ENCODE measurements around the gene DEFB132. TPM values are rescaled to one million over a fixed set of nuclear protein-coding genes. Genes with fewer than 3 reads are reported as not detected.

DEFB132 gene
- total RNA-seq, 2 donors from 2014 or later: not detected

DNA sequence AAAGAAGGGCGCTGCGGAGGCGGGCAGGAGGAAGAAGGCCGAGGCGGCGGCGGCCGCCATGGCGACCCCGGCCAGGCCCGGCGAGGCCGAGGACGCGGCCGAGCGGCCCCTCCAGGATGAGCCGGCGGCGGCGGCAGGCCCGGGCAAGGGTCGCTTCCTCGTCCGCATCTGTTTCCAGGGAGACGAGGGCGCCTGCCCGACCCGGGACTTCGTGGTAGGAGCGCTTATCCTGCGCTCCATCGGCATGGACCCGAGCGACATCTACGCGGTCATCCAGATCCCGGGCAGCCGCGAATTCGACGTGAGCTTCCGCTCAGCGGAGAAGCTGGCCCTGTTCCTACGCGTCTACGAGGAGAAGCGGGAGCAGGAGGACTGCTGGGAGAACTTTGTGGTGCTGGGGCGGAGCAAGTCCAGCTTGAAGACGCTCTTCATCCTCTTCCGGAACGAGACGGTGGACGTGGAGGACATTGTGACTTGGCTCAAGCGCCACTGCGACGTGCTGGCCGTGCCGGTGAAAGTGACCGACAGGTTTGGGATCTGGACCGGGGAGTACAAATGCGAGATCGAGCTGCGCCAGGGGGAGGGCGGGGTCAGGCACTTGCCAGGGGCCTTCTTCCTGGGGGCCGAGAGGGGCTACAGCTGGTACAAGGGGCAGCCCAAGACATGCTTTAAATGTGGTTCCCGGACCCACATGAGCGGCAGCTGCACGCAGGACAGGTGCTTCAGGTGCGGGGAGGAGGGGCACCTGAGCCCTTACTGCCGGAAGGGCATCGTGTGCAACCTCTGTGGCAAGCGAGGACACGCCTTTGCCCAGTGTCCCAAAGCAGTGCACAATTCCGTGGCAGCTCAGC, 40.6 kb downstream of the DEFB132 start:
- ATAC-seq (ENCODE audit: insufficient number of reproducible peaks, low FRiP score, low read depth) (peak; percentile 12), DNase-seq (ENCODE audit: low spot score) (no peak)
- Histone ChIP-seq H3K4me3 (peak overlapping the region; percentile 74), H3K9me3 (no peaks in the 10 kb centered on the region), H3K27me3 (replicated peaks; ENCODE audit: insufficient read depth) (no peaks in the 10 kb centered on the region), H3K4me1 (ENCODE audit: control insufficient read depth in 1 of 2, low read depth in 2 of 2) (peaks cover 23 to 29% of the 10 kb centered on the region in 2 donors), H3K27ac (peak overlapping the region; percentile 86 to 91), H3K36me3 (no peaks in the 10 kb centered on the region)
- TF ChIP-seq, protein P1, sequence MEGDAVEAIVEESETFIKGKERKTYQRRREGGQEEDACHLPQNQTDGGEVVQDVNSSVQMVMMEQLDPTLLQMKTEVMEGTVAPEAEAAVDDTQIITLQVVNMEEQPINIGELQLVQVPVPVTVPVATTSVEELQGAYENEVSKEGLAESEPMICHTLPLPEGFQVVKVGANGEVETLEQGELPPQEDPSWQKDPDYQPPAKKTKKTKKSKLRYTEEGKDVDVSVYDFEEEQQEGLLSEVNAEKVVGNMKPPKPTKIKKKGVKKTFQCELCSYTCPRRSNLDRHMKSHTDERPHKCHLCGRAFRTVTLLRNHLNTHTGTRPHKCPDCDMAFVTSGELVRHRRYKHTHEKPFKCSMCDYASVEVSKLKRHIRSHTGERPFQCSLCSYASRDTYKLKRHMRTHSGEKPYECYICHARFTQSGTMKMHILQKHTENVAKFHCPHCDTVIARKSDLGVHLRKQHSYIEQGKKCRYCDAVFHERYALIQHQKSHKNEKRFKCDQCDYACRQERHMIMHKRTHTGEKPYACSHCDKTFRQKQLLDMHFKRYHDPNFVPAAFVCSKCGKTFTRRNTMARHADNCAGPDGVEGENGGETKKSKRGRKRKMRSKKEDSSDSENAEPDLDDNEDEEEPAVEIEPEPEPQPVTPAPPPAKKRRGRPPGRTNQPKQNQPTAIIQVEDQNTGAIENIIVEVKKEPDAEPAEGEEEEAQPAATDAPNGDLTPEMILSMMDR (IDR thresholded peaks at IDR 0.05): no peak

DNA sequence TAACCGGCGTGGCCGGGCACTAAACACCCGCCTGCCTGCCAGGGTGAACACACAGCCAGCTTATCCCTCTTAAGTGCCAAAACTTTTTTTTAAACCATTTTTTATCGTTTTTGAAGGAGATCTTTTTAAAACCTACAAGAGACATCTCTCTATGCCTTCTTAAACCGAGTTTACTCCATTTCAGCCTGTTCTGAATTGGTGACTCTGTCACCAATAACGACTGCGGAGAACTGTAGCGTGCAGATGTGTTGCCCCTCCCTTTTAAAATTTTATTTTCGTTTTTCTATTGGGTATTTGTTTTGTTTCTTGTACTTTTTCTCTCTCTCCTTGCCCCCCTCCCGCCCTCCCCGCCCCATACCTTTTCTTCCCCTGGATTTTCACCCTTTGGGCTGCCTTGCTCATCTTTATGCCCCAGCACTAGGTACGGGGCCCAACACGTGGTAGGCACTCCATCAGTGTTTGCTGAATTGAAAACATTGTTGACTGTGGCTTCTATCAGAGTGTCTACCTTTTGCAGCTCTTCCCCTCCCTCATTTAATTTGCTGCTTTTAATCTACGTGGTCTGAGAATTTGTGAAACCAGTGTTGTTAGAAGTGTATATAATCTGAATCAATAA, 41.4 kb downstream of the DEFB132 start:
- Histone ChIP-seq H3K4me3 (peak overlapping the region; percentile 74), H3K4me1 (ENCODE audit: control insufficient read depth in 1 of 2, low read depth in 2 of 2) (peaks cover 23 to 29% of the 10 kb centered on the region in 2 donors), H3K27me3 (replicated peaks; ENCODE audit: insufficient read depth) (no peaks in the 10 kb centered on the region), H3K9me3 (no peaks in the 10 kb centered on the region), H3K36me3 (no peaks in the 10 kb centered on the region), H3K27ac (peak overlapping the region; percentile 86 to 91)
- DNase-seq (ENCODE audit: low spot score): no peak
- ATAC-seq (ENCODE audit: insufficient number of reproducible peaks, low FRiP score, low read depth): no peak
- TF ChIP-seq, protein P1 (IDR thresholded peaks at IDR 0.05): no peak

DNA sequence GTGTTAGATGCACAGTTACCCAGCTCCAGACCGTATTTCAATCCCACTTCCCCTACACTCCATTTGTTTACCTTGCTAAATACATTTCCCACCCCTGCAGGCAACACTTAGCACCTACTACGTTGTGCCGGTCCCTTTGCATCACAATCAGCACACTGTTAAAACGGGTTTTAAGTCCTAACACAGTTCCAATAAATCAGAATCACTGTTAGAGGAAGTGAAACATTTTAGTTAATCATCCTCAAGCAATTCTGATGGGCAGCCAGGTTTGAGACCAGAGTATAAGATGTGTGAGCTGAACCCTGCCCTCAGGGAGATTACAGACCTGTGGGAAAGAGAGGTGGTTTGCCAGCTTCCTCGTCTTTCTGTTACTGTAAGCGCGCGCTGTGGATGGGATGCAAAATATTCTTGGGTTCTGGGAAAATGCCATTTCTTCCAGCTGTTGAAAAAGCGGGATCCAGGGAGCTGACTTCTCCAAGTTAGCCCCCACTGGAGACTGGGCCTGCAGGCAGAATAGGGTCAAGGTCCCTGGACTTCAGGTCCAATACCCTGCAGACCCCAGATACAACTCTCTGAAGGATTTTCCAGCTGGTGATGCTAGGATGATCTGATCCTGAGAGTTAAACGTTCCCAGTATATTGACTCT, 42.9 kb downstream of the DEFB132 start:
- peak overlapping the region; percentile 74 for H3K4me3 ChIP-seq
- H3K9me3 ChIP-seq: no peaks in the 10 kb centered on the region
- ATAC-seq (ENCODE audit: insufficient number of reproducible peaks, low FRiP score, low read depth) (no peak), DNase-seq (ENCODE audit: low spot score) (no peak)
- H3K4me1 ChIP-seq (ENCODE audit: control insufficient read depth in 1 of 2, low read depth in 2 of 2): peaks cover 23 to 29% of the 10 kb centered on the region in 2 donors
- TF ChIP-seq, protein P1 (IDR thresholded peaks at IDR 0.05): no peak
- no peaks in the 10 kb centered on the region for H3K27me3 ChIP-seq (replicated peaks; ENCODE audit: insufficient read depth)
- no peaks in the 10 kb centered on the region for H3K36me3 ChIP-seq
- no peak overlapping the region for H3K27ac ChIP-seq

DNA sequence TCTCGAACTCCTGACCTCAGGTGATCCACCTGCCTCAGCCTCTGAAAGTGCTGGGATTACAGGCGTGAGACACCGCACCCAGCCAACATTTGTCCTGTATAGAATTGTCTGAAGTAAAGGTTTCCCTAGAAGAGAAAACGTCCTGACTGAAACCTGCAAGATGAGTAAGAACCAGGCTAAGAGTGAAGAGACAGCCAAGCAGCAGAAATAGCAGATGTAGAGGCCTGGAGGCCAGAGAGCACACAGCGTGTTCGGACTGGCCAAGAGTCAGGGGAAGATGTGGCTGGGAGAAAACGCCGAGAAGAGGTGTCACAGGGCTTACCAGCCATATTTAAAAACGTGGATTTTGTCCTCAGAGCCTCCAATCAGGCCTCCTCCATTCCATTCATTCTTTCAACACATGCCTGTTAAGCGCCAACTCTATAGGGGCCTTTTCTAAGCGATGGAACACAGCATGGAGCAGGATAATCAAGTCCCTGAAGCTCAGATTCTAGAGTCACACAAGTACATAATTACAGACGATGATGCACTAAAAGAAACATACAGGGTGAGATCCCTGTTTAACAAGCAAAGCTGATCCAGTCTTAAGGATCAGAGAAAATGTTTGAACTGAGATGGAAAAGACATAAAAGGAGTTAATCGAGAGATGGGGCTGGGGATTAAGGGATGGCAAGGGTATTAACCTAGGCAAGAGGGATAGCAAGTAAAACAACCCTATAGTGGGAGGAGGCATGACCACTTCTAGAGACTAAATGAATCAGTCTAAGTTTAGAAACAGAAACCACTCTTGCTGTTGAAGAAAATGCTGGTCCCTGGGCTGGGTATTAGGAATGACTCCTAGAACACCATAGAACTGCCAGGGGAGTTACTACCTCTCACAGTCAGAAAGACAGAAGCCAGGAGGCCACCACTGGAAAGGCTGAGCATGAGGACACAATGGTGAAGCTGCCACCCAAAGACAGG, 44.6 kb downstream of the DEFB132 start:
- ATAC-seq (ENCODE audit: insufficient number of reproducible peaks, low FRiP score, low read depth) (no peak), DNase-seq (ENCODE audit: low spot score) (no peak)
- no peaks in the 10 kb centered on the region for H3K9me3 ChIP-seq
- H3K4me1 ChIP-seq (ENCODE audit: control insufficient read depth in 1 of 2, low read depth in 2 of 2): peaks cover 20 to 23% of the 10 kb centered on the region in 2 donors
- no peak overlapping the region for H3K27ac ChIP-seq
- H3K36me3 ChIP-seq: no peaks in the 10 kb centered on the region
- no peak overlapping the region for H3K4me3 ChIP-seq
- H3K27me3 ChIP-seq (replicated peaks; ENCODE audit: insufficient read depth): no peaks in the 10 kb centered on the region
- TF ChIP-seq, protein P1 (IDR thresholded peaks at IDR 0.05): no peak
